ENCODE measurements around the gene SFMBT1.

Gene SFMBT1

GRCh38 chr3:52983828-52984227 lies 62.0 kb downstream of the SFMBT1 start:
- no peak for DNase-seq

DNA sequence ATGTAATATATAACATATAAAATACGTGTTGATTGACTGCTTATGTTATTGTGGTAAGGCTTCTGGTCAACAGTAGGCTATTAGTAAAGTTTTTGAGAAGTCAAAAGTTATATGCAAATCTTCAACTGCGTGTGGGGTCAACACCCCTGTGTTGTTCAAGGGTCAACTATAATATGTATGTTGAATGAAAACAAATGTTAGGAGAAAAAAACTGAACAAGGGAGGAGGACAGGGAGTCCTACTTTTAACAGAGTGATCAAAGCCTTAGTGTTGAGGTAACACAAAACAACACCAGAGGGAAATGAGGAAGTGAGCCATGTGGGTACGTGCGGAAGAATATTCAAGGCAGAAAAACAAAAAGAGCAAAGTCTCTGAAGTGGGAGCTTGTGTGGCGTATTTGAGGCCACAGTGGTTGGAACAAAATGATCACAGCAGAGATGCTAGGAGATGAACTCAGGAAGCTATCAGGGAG lies 62.5 kb downstream of the SFMBT1 start:
- peak; percentile 30 for DNase-seq

DNA sequence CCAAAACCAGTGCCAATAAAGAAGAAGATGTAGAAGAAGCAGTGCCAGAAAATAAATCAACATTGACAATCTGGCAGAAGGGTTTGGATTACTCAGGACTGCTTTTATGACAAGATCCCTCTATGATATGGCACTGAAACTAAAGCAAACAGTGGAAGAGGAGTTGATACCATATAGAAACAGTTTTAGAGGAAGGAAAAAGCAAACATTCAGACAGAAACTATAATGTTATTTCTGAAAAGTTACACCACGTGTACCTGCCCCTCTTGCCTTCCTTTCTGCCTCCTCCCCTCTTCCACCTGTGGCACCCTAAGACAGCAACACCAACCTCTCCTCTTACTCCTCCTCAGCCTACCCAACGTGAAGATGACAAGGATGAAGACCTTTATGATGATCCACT lies 63.0 kb downstream of the SFMBT1 start:
- DNase-seq: no peak

GRCh38 chr3:52979190-52979983 lies 66.5 kb downstream of the SFMBT1 start:
- no peak for DNase-seq

- no peak for DNase-seq
These were observed 67.6 kb downstream of the SFMBT1 start for GRCh38 chr3:52978109-52978754.

GRCh38 chr3:52973806-52974205 lies 72.1 kb downstream of the SFMBT1 start:
- DNase-seq: no peak

- no peak for DNase-seq
These were observed 74.0 kb downstream of the SFMBT1 start for GRCh38 chr3:52971895-52972294.

DNA sequence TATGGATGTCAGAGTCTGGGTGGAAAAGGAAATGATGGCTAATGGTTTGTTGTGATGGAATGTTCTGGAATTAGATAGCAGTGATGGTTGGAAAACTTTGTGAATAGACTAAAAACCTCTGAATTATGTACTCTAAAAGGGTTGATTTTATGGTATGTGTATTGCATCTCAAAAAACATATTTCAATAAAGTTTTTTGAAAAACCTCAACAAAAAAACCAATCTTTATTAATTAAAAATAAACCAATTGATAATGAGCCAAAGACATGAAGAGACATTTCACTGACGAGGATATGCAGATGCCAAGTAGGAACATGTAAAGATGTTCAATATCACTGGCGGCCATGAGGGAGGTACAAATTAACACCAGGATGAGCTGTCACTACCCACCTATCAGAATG lies 78.5 kb downstream of the SFMBT1 start:
- no peak for DNase-seq

DNA sequence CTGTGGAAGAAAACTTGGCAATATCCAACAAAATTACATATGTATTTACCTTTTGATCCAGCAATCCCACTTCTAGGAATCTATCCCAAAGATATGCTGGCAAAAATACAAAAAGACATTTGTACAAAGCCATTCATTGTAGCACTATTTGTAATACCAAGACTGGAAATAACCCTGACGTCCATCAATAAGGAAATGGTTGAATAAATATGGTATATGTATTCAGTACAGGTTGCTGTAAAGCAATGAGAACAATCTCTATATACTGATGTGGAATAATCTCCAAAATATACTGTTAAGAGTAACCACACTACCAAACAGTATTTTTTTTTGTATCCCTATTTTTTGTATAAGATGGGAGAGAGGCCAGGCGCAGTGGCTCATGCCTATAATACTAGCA lies 83.7 kb downstream of the SFMBT1 start:
- no peak for DNase-seq

DNA sequence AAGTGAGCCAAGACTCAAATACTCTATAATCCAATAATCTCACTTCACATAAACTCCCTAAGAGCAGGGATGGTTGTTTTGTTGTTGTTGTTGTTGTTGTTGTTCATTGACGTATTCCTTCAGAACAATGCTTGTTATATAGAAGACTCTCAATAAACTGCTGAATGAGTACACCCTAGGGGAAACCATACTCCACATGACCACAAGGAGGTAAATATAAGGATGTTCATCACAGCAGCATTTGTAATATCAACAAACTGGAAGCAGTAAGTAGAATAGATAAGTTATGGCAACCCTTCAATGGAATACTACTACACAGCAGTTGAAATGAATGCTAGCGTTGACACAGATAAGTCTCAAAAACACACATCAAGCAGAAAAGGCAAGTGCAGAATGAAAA lies 86.1 kb downstream of the SFMBT1 start:
- no peak for DNase-seq

- no peak for DNase-seq
These were observed 106.3 kb downstream of the SFMBT1 start for GRCh38 chr3:52939600-52939999.

DNA sequence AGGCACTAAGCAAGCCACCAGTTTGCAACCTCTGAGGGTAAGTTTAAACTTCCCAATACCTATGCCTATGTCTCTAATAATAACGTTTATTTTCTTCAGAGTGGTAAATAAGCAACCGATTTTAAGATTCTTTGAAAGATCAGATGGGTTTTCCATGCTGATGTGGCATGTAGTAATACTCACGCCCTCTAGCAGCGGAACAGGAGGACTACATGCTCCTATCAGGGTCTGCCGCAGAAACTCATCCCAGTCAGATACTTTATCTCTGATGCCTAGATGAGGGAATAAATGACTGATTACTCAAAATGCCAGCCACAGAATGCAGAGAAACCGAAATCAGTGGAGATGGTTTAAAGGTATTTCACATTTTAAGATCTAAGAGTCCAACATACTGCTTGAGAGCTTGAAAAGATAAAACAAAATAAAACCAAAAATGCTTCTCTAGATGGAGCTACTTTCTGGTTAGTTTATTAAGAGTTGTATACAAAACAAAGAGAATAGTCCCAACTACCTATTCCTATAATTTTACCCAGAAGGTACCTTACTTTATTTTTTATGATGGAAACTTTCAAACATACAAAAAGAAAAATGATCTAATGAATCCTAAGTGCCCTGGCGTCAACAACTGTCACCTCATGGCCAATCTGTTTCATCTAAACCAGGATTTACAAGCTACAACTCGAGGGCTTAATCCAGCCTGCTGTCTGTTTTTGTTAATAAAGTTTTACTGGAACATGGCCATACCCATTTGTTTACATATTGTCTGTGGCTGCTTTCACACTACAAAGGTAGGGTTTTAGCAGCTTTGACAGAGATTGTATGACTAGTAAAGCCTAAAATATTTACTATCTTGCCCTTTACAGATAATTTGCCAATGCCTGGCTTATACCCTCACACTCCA lies 111.0 kb downstream of the SFMBT1 start:
- DNase-seq: peak; percentile 25

DNA sequence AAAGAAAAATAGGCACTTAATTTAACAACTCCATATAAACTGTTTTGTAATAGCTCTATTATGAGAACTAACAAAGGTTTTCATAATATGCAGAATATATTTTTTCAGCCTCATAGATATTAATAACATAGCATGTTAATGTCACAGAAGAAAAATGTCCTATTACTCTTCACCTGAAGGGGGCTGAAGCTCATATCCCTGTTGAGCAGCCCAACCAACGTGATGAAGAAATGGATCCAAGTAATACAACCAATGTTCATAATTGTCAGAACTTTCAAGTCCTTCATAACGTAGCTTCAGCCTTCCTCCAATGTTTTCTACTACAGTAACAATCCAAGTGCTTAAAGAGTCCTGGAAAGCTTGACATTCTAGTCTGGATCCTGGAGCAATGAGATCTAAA lies 114.0 kb downstream of the SFMBT1 start:
- no peak for DNase-seq

GRCh38 chr3:52931328-52931727 lies 114.5 kb downstream of the SFMBT1 start:
- no peak for DNase-seq

- DNase-seq: no peak
These were observed 115.1 kb downstream of the SFMBT1 start for GRCh38 chr3:52930748-52931147.

DNA sequence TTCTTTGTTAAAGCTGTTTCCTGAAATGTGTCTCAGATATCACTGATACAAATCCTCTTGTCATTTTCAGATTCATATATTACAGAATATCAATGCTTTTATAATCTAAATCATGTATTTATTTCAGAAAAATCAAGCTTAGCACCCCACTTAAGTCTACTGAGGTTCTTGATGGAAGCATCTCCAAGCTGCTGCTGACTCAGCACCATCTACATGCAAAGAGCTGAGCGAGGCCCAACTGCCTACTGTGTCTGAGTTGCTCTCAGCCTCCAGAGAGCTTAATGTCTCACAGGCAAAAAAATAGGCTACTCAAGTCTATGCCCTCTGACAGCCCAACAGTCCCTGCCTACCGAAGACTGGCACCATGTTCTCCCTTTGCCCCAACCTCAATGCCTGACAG lies 119.3 kb downstream of the SFMBT1 start:
- DNase-seq: no peak

DNA sequence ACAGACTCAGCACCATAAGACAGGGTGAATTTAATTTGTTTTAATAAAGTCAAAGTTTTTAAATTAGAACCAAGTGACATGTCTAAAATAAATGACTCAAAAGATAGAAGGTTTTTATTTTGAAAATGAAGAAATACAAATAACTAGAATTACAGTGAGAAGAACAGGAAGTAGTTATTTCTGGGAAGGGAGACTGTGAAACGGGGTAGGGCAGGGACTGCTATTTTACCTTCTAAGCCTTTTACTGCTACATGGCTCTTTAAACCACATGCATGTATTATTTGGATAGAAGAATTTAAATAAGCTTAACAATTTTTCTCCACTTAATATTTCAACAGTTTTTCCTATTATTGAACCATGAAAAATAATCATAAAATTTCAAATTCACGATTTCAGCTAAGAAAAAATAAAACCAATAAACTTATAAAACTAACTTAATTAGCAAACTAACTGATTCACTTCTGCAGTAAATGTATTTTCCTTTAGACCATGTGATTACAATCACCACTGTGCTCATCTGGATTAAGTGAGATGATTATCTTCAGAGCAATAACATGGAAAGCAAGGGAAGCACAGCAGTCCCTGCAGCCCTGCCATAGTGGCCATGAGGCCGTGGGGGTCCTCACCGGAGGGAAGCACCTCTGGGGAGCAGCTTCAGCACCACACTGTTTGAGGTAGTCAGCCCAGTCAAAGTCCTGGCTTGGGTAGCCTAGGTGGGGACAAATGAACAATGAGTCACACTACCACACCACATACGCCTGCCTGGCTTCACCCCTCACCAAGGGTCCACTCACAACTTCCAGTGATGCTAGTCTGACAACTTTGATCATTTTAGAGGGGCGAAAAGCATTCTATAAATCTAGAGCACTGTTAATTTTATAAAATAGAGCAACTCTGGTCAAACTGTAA lies 120.2 kb downstream of the SFMBT1 start:
- DNase-seq: no peak

GRCh38 chr3:52923963-52924362 lies 121.9 kb downstream of the SFMBT1 start:
- no peak for DNase-seq

GRCh38 chr3:52920841-52921240 lies 125.0 kb downstream of the SFMBT1 start:
- no peak for DNase-seq

DNA sequence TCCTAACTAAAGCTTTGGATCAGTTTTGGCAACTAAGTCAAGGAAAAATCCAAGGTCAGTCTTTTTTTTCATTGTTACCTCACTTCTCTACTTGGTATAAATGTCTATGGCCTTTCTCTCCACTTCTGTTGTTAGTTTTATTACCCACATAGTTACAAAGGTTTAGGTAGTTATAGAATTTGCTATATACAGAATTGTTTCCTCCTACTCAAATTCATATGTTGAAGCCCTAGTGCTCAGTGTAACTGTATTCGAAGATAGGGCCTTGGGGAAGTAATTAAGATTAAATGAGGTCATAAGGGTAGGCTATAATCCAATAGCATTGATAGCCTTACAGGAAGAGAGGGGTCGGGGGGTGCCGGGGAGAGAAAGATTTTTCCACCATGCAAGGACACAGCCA lies 128.8 kb downstream of the SFMBT1 start:
- no peak for DNase-seq

DNA sequence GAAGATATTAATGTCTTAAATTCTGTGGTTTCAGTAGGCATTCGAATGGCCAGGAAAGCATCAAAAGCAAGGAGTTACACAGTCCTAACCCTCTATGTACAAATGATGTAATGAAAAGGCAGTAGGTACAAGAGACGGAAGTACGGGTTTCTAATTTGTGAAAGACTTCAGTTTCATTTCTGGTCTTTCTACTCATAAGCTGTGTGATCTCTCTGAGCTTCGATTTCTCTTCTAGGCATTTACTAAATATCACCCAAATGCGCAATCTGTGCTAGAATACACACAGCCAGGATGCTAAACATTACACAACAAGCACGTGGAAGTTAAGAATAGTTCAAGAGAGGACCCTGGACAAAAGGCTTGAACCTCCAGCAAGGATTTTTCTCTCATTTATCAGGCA lies 130.6 kb downstream of the SFMBT1 start:
- no peak for DNase-seq

Data from activated effector memory CD4-positive, alpha-beta T cell treated with Interleukin-2 at 50 U/mL for 16 hours (primary cell).